ENCODE measurements around the gene MAN2B2. TPM values are rescaled to one million over a fixed set of nuclear protein-coding genes. Genes with fewer than 3 reads are reported as not detected.

MAN2B2 gene
- total RNA-seq, 1 experiment from 2014 or later: 20.1 TPM

GRCh38 chr4:6595897-6596537, 21.0 kb downstream of the MAN2B2 start:
- H3K9ac ChIP-seq (ENCODE audit: low read length): no peak overlapping the region

GRCh38 chr4:6596948-6597347, 22.0 kb downstream of the MAN2B2 start:
- Histone ChIP-seq H2AFZ (ENCODE audit: low read length) (no peak overlapping the region), H3K9me3 (ENCODE audit: low read length) (no peaks in the 10 kb centered on the region), H3K36me3 (ENCODE audit: insufficient read depth, low read length) (peaks cover 11% of the 10 kb centered on the region; the same call in 1 of the 2 replicates), H3K27me3 (ENCODE audit: low read length) (no peaks in the 10 kb centered on the region), H3K79me2 (ENCODE audit: low read length) (no peaks in the 10 kb centered on the region), H4K20me1 (ENCODE audit: insufficient read depth, low read depth, low read length) (0 out of 2 replicates have a peak, but pooled peaks cover 2% of the 10 kb centered on the region), H3K4me2 (ENCODE audit: low read depth, low read length, poor library complexity, severe bottlenecking) (no peak overlapping the region), H3K9me2 (replicated peaks; ENCODE audit: insufficient read depth, low read length) (no peaks in the 10 kb centered on the region), H3K9ac (ENCODE audit: low read length) (no peak overlapping the region), H3K4me1 (ENCODE audit: low read length) (peaks cover 7% of the 10 kb centered on the region; the same call in 1 of the 2 replicates), H3K4me3 (ENCODE audit: low read length) (no peak overlapping the region), H3K27ac (ENCODE audit: low read length) (no peak overlapping the region)
- no peak for DNase-seq

More at GRCh38 chr4:6595897-6596537, 21.0 kb downstream of the MAN2B2 start:
- Histone ChIP-seq H3K27me3 (ENCODE audit: low read length) (no peaks in the 10 kb centered on the region), H3K9me3 (ENCODE audit: low read length) (no peaks in the 10 kb centered on the region), H3K36me3 (ENCODE audit: insufficient read depth, low read length) (peaks cover 5% of the 10 kb centered on the region; the same call in 1 of the 2 replicates), H3K9me2 (replicated peaks; ENCODE audit: insufficient read depth, low read length) (no peaks in the 10 kb centered on the region), H3K27ac (ENCODE audit: low read length) (no peak overlapping the region), H3K4me3 (ENCODE audit: low read length) (no peak overlapping the region), H4K20me1 (ENCODE audit: insufficient read depth, low read depth, low read length) (0 out of 2 replicates have a peak, but pooled peaks cover 5% of the 10 kb centered on the region), H3K4me1 (ENCODE audit: low read length) (peaks cover 17% of the 10 kb centered on the region), H2AFZ (ENCODE audit: low read length) (no peak overlapping the region), H3K4me2 (ENCODE audit: low read depth, low read length, poor library complexity, severe bottlenecking) (no peak overlapping the region), H3K79me2 (ENCODE audit: low read length) (no peaks in the 10 kb centered on the region)
- peak; percentile 89 for DNase-seq

GRCh38 chr4:6598127-6598526, 23.1 kb downstream of the MAN2B2 start:
- Histone ChIP-seq H3K36me3 (ENCODE audit: insufficient read depth, low read length) (peaks cover 15% of the 10 kb centered on the region; the same call in 1 of the 2 replicates), H3K9me2 (replicated peaks; ENCODE audit: insufficient read depth, low read length) (no peaks in the 10 kb centered on the region), H3K27me3 (ENCODE audit: low read length) (no peaks in the 10 kb centered on the region), H3K9me3 (ENCODE audit: low read length) (no peaks in the 10 kb centered on the region), H3K79me2 (ENCODE audit: low read length) (no peaks in the 10 kb centered on the region), H3K27ac (ENCODE audit: low read length) (no peak overlapping the region), H3K4me3 (ENCODE audit: low read length) (no peak overlapping the region), H4K20me1 (ENCODE audit: insufficient read depth, low read depth, low read length) (no peaks in the 10 kb centered on the region), H3K9ac (ENCODE audit: low read length) (no peak overlapping the region), H3K4me1 (ENCODE audit: low read length) (no peaks in the 10 kb centered on the region), H2AFZ (ENCODE audit: low read length) (no peak overlapping the region), H3K4me2 (ENCODE audit: low read depth, low read length, poor library complexity, severe bottlenecking) (no peak overlapping the region)
- no peak for DNase-seq

- DNase-seq: no peak
- no peak overlapping the region for H2AFZ ChIP-seq (ENCODE audit: low read length)
- H3K27ac ChIP-seq (ENCODE audit: low read length): no peak overlapping the region
- no peak overlapping the region for H3K9ac ChIP-seq (ENCODE audit: low read length)
- H3K36me3 ChIP-seq (ENCODE audit: insufficient read depth, low read length): peaks cover 20% of the 10 kb centered on the region; the same call in 1 of the 2 replicates
- no peaks in the 10 kb centered on the region for H3K9me2 ChIP-seq (replicated peaks; ENCODE audit: insufficient read depth, low read length)
- H3K9me3 ChIP-seq (ENCODE audit: low read length): no peaks in the 10 kb centered on the region
- no peaks in the 10 kb centered on the region for H4K20me1 ChIP-seq (ENCODE audit: insufficient read depth, low read depth, low read length)
- no peaks in the 10 kb centered on the region for H3K27me3 ChIP-seq (ENCODE audit: low read length)
- H3K4me1 ChIP-seq (ENCODE audit: low read length): no peaks in the 10 kb centered on the region
- H3K79me2 ChIP-seq (ENCODE audit: low read length): no peaks in the 10 kb centered on the region
- no peak overlapping the region for H3K4me3 ChIP-seq (ENCODE audit: low read length)
- no peak overlapping the region for H3K4me2 ChIP-seq (ENCODE audit: low read depth, low read length, poor library complexity, severe bottlenecking)
These were observed 23.7 kb downstream of the MAN2B2 start for GRCh38 chr4:6598641-6599040.

- H3K4me3 ChIP-seq (ENCODE audit: low read length): no peak overlapping the region
- H3K9me2 ChIP-seq (replicated peaks; ENCODE audit: insufficient read depth, low read length): no peaks in the 10 kb centered on the region
- no peak overlapping the region for H3K9ac ChIP-seq (ENCODE audit: low read length)
- peaks cover 6% of the 10 kb centered on the region; the same call in 1 of the 2 replicates for H3K9me3 ChIP-seq (ENCODE audit: low read length)
- no peak overlapping the region for H3K27ac ChIP-seq (ENCODE audit: low read length)
- peaks cover 33% of the 10 kb centered on the region for H3K36me3 ChIP-seq (ENCODE audit: insufficient read depth, low read length)
- H3K27me3 ChIP-seq (ENCODE audit: low read length): no peaks in the 10 kb centered on the region
- no peaks in the 10 kb centered on the region for H4K20me1 ChIP-seq (ENCODE audit: insufficient read depth, low read depth, low read length)
- no peak overlapping the region for H2AFZ ChIP-seq (ENCODE audit: low read length)
- DNase-seq: no peak
- no peaks in the 10 kb centered on the region for H3K79me2 ChIP-seq (ENCODE audit: low read length)
- H3K4me2 ChIP-seq (ENCODE audit: low read depth, low read length, poor library complexity, severe bottlenecking): no peak overlapping the region
- H3K4me1 ChIP-seq (ENCODE audit: low read length): no peaks in the 10 kb centered on the region
These were observed 26.8 kb downstream of the MAN2B2 start for GRCh38 chr4:6601661-6602250.

GRCh38 chr4:6602289-6602688, 27.3 kb downstream of the MAN2B2 start:
- DNase-seq: no peak
- H3K4me1 ChIP-seq (ENCODE audit: low read length): no peaks in the 10 kb centered on the region
- H3K36me3 ChIP-seq (ENCODE audit: insufficient read depth, low read length): peaks cover 36% of the 10 kb centered on the region
- no peak overlapping the region for H3K4me3 ChIP-seq (ENCODE audit: low read length)
- H3K9me2 ChIP-seq (replicated peaks; ENCODE audit: insufficient read depth, low read length): no peaks in the 10 kb centered on the region
- no peak overlapping the region for H3K4me2 ChIP-seq (ENCODE audit: low read depth, low read length, poor library complexity, severe bottlenecking)
- no peak overlapping the region for H2AFZ ChIP-seq (ENCODE audit: low read length)
- no peak overlapping the region for H3K9ac ChIP-seq (ENCODE audit: low read length)
- H3K27ac ChIP-seq (ENCODE audit: low read length): no peak overlapping the region
- no peaks in the 10 kb centered on the region for H4K20me1 ChIP-seq (ENCODE audit: insufficient read depth, low read depth, low read length)
- H3K9me3 ChIP-seq (ENCODE audit: low read length): peaks cover 6% of the 10 kb centered on the region; the same call in 1 of the 2 replicates
- H3K27me3 ChIP-seq (ENCODE audit: low read length): no peaks in the 10 kb centered on the region
- H3K79me2 ChIP-seq (ENCODE audit: low read length): no peaks in the 10 kb centered on the region

GRCh38 chr4:6603128-6603527, 28.1 kb downstream of the MAN2B2 start:
- Histone ChIP-seq H3K4me3 (ENCODE audit: low read length) (no peak overlapping the region), H2AFZ (ENCODE audit: low read length) (no peak overlapping the region), H3K9me3 (ENCODE audit: low read length) (peaks cover 6% of the 10 kb centered on the region; the same call in 1 of the 2 replicates), H3K79me2 (ENCODE audit: low read length) (no peaks in the 10 kb centered on the region), H3K27ac (ENCODE audit: low read length) (no peak overlapping the region), H3K27me3 (ENCODE audit: low read length) (no peaks in the 10 kb centered on the region), H3K4me1 (ENCODE audit: low read length) (no peaks in the 10 kb centered on the region), H3K9ac (ENCODE audit: low read length) (no peak overlapping the region), H4K20me1 (ENCODE audit: insufficient read depth, low read depth, low read length) (no peaks in the 10 kb centered on the region), H3K9me2 (replicated peaks; ENCODE audit: insufficient read depth, low read length) (no peaks in the 10 kb centered on the region), H3K4me2 (ENCODE audit: low read depth, low read length, poor library complexity, severe bottlenecking) (no peak overlapping the region), H3K36me3 (ENCODE audit: insufficient read depth, low read length) (peaks cover 38% of the 10 kb centered on the region)
- no peak for DNase-seq

- Histone ChIP-seq H3K9me3 (ENCODE audit: low read length) (peaks cover 6% of the 10 kb centered on the region; the same call in 1 of the 2 replicates), H3K27ac (ENCODE audit: low read length) (no peak overlapping the region), H3K9ac (ENCODE audit: low read length) (no peak overlapping the region), H3K79me2 (ENCODE audit: low read length) (no peaks in the 10 kb centered on the region), H3K4me2 (ENCODE audit: low read depth, low read length, poor library complexity, severe bottlenecking) (no peak overlapping the region), H3K4me1 (ENCODE audit: low read length) (no peaks in the 10 kb centered on the region), H4K20me1 (ENCODE audit: insufficient read depth, low read depth, low read length) (no peaks in the 10 kb centered on the region), H3K36me3 (ENCODE audit: insufficient read depth, low read length) (peaks cover 38% of the 10 kb centered on the region), H3K9me2 (replicated peaks; ENCODE audit: insufficient read depth, low read length) (no peaks in the 10 kb centered on the region), H2AFZ (ENCODE audit: low read length) (no peak overlapping the region), H3K27me3 (ENCODE audit: low read length) (no peaks in the 10 kb centered on the region), H3K4me3 (ENCODE audit: low read length) (no peak overlapping the region)
- no peak for DNase-seq
These were observed 30.1 kb downstream of the MAN2B2 start for GRCh38 chr4:6605114-6605513.
